LNCaP clone FGC (cell line): Measurements from ENCODE around the gene CLOCK.

ENCODE experiments used
- DNase-seq: peaks from one replicate; pipeline ENCODE4 v3.0.0-alpha.2; 2011; ENCODE audit warnings: low read depth
- H3K4me3 ChIP-seq: 2 replicates; pipeline ENCODE4 v1.5.1; 2011; ENCODE audit warnings: mild to moderate bottlenecking, low read depth, low read length, control low read depth
- TF ChIP-seq, protein P1 (sequence below): IDR thresholded peaks from 2 replicates; pipeline ENCODE4 v1.5.1; 2012; ENCODE audit warnings: mild to moderate bottlenecking; ENCODE audit not compliant: control insufficient read depth, insufficient read depth; ENCODE audit errors: extremely low read depth

The CLOCK gene

DNA sequence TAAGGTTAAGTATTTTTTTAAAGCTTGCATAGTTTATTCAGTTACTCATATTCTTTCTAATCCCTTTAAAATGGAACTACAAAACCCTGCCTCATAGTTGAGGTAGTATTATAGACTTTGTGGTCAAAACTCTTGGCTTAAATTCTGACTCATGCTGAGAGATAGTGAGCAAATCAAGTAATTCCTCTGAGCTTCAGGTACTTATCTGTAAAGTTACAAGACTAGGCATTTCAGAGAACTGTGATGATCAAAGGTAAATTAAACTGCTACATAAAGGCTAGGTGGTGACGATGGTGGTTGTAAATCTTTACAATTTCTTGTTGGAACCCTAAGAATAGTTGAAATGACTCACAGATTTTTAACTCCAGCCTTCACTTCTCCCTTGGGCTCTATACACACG lies 3.2 kb upstream of the CLOCK start:
- TF ChIP-seq, protein P1, sequence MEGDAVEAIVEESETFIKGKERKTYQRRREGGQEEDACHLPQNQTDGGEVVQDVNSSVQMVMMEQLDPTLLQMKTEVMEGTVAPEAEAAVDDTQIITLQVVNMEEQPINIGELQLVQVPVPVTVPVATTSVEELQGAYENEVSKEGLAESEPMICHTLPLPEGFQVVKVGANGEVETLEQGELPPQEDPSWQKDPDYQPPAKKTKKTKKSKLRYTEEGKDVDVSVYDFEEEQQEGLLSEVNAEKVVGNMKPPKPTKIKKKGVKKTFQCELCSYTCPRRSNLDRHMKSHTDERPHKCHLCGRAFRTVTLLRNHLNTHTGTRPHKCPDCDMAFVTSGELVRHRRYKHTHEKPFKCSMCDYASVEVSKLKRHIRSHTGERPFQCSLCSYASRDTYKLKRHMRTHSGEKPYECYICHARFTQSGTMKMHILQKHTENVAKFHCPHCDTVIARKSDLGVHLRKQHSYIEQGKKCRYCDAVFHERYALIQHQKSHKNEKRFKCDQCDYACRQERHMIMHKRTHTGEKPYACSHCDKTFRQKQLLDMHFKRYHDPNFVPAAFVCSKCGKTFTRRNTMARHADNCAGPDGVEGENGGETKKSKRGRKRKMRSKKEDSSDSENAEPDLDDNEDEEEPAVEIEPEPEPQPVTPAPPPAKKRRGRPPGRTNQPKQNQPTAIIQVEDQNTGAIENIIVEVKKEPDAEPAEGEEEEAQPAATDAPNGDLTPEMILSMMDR, result no peak
- no peak overlapping the region for H3K4me3 ChIP-seq
- DNase-seq, result no peak

DNA sequence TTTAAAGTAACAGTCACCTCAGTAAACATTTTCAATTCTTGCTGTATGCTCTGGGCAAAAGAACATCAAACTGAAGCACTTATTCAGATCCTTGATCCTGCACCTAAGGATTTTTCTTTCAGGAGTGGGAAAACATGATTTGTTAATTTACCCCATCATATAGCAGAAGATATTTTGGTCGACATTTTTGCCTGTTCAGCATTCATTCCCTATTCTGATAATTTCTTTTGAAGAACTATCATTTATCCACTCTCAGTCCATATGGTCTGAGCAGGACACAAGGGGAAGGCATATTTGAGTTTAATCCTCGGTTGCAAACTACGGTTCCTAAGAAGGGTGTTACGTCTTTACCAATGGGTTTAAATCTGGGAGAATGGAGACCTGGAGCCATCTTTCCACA lies 1.2 kb upstream of the CLOCK start:
- TF ChIP-seq, protein P1, result no peak
- peak overlapping the region; percentile 81; the same call in 1 of the 2 replicates for H3K4me3 ChIP-seq
- DNase-seq, result no peak

DNA sequence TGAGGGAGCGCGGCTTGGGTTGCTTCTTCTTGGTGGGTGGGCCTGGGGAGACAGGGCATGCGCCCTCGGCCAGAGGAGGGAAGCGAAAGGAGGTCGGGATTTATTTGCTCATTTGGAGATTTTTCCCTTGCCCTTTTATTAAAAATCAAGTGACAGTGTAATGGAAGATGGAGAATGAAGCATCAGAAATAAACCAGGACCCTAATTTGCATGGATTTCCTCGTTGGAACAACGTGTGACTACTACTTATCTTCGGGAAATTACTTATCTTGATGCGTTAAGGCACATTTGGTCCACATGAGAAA lies 709 bp upstream of the CLOCK start:
- DNase-seq, result no peak
- TF ChIP-seq, protein P1, result no peak
- peak overlapping the region; percentile 81 for H3K4me3 ChIP-seq

DNA sequence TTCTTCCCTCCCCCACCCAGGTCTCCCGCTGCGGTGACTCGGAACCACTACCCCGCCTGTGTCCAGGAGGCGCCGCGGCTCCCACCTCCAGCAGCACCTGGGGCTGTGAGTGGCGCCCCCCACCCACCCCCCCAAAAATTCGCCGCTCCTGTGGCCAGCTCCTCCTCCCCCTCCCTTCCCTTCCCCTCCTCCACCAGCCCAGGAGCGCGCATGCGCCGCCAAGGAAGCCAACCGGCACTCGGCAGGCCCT lies 278 bp downstream of the CLOCK start:
- TF ChIP-seq, protein P1, result no peak
- DNase-seq, result no peak
- H3K4me3 ChIP-seq, result peak overlapping the region; percentile 81

DNA sequence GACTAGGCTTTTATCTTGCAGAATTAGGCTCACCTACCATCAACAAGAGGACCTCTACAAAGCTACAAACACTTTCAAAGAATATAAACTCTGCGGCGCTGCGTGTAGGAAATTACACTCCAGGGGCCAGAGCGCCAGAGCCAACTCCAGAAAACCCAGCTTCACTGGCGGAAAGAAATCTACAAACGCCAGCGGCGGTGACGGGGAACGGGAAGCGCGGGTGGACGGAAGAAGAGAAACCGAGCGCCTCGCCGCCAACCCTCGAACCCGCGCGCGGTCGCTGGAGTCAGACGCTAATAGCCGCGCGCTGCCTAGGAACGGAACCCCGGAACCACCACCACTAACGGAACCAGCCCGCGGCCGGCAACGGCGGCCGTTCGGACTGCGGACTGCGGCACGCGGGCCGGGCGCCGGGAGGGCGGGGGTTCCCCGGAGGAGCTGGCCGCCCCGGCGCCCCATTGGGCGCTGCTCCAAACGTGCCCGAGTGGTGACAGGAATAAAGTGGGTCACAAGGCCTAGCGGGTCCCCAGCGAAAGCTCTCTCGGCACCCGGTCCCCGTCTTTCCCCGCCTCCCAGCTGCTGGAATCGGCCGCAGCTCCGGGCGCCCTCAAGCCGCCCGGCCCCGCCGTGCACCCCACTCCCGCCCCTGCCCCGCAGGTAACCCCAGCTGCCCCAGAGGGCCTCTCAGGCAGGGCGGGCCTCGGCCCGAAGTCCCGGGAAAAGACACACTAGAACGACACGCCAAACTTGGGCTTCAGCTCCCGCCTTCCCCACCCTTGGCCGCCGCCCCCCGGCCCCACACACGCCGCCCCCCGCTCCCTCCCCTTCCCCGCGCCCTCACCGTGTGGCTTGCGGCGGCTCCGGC lies 836 bp downstream of the CLOCK start:
- TF ChIP-seq, protein P1, result no peak
- H3K4me3 ChIP-seq, result peak overlapping the region; percentile 81
- DNase-seq, result no peak

DNA sequence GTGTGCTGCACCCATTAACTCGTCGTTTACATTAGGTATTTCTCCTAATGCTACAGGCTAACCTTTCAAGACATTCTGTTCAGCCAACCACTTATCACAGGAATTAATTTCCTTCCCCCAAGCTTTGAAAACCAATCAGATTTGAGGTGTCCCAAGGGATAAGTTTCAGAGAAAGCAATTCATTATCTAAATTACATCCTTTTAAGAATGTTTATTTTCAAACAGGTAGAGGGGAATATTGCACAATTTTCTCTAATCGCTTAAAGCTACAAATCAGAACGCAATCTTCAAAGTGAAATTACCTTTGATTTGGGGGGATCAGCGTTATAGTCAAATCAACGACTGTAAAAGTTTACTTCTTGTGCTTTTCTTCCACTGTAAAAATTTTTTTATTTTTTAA lies 1.6 kb downstream of the CLOCK start:
- DNase-seq, result no peak
- TF ChIP-seq, protein P1, result no peak
- H3K4me3 ChIP-seq, result peak overlapping the region; percentile 81

DNA sequence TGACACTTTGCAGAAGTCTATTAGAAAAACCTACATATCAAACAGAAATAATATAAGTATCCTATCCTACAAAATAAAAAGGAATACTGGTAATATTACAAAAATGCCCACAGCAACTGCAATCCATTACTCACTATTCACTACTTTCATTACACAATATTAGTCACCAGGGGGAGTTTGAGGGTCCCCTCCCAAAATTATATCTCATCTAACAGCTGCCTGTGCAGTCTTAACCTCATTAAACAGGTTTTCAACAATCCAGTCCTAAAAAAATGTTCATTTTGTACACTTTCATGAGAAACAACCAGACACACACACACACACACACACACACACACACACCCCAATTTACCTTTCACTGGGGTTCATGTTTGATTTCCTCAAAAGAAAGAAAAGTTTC lies 2.9 kb downstream of the CLOCK start:
- no peak for DNase-seq
- TF ChIP-seq, protein P1, result no peak
- no peak overlapping the region for H3K4me3 ChIP-seq
